AG04450 (cell line): ENCODE data around the gene ITFG1. TPM values are rescaled to one million over a fixed set of nuclear protein-coding genes. Genes with fewer than 3 reads are reported as not detected.

Experiments used
- CTCF ChIA-PET: fragments of 300-600, 350-600 bp; formaldehyde crosslinking; extraction: SDS; loops from one replicate; lab custom pipeline; 2022; ENCODE audit warnings: antibody characterized with exemption, inconsistent platforms; lab: Charles Lee
- POLR2A ChIA-PET: fragments of 350-600 bp; formaldehyde crosslinking; extraction: SDS; loops from one replicate; lab custom pipeline; 2021; ENCODE audit warnings: antibody characterized with exemption, inconsistent platforms; lab: Yijun Ruan, JAX
- DNase-seq: peaks from one replicate; pipeline ENCODE4 v3.0.0-alpha.2; 2011; ENCODE audit warnings: low read depth, low spot score
- H3K27ac ChIP-seq: one replicate; pipeline ENCODE4 v1.5.1; 2012; ENCODE audit warnings: low read depth, low read length, control low read depth
- H3K27me3 ChIP-seq: one replicate; pipeline ENCODE4 v1.6.0; 2012; ENCODE audit warnings: low read length; ENCODE audit not compliant: control insufficient read depth, insufficient read depth
- H3K4me3 ChIP-seq: 2 replicates; pipeline ENCODE4 v1.5.1; 2011; ENCODE audit warnings: mild to moderate bottlenecking, low read depth, low read length, control low read depth
- H3K9me3 ChIP-seq: 2 replicates; pipeline ENCODE4 v1.5.1; 2012; ENCODE audit warnings: low read length; ENCODE audit not compliant: control insufficient read depth, insufficient read depth
- CTCF ChIP-seq: IDR thresholded peaks from 2 replicates; pipeline ENCODE4 v1.5.1; 2011; ENCODE audit warnings: low read depth, low read length, control low read depth, inconsistent platforms
- polyA plus RNA-seq: library from polyadenylated mRNA; depleted of rRNA; stranded (reverse); fragments of >200 nt; gene quantifications from 2 replicates; pipeline ENCODE4 v1.2.3, GENCODE V29; 2011

Gene ITFG1
- polyA plus RNA-seq, 1 experiment, result 125 TPM

DNA sequence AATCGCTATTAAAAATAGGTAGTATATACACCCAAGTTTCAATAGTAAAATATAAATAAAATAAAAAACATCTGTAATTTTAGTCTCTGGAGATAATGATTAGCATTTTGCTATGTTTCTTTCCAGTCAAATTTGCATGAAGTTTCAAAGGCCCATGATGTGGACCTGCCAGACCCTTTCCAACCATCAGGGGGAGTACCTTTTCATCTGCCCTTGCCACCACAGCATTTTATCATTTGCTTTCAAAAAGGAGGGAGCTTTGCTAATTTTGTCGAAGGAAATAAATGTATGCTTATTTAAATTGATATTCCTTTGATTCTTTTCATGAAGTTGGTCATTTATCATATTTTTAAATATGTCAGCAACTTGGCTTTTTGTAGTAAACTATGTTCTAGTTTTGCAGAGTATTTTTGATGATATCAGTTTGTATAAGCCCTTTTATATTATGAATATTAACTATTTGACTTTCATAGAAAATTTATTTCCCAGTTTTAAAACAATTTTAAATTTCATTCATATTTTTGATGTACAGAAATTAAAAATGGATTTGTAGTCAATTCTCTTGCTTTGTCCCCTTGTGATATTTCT lies 201.9 kb downstream of the ITFG1 start:
- TF ChIP-seq CTCF, result peak; percentile 79
- DNase-seq, result peak; percentile 2
- H3K4me3 ChIP-seq, result no peak overlapping the region
- H3K27me3 ChIP-seq, result no peaks in the 10 kb centered on the region
- CTCF ChIA-PET, result interaction anchor here (0.6 to 1.0 kb wide), 11 partner anchors 8 to 906 kb away, joined by 3 to 5 read pairs (median 4); no protein-coding TSS in a partner anchor
- POLR2A ChIA-PET, result no interaction called here
- H3K9me3 ChIP-seq, result no peaks in the 10 kb centered on the region
- H3K27ac ChIP-seq, result no peak overlapping the region

DNA sequence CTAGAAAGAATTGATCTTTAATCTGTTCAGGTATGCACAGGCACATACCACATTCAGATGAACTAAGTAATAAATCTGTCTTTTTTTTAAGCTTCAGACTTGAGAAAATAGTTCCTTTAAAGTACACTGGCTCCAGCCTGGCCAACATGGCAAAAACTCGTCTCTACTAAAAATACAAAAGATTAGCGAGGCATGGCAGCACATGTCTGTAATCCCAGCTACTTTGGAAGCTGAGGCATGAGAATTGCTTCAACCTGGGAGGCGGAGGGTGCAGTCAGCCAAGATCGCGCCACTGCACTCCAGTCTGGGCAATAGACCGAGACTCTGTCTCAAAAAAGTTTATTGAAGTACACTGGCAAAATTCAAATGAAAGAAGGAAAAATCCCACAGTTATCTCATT lies 206.1 kb downstream of the ITFG1 start:
- Histone ChIP-seq H3K27ac (no peak overlapping the region), H3K9me3 (no peaks in the 10 kb centered on the region), H3K4me3 (no peak overlapping the region), H3K27me3 (no peaks in the 10 kb centered on the region)
- ChIA-PET POLR2A (no interaction called here), CTCF (no interaction called here)
- no peak for TF ChIP-seq CTCF
- no peak for DNase-seq

DNA sequence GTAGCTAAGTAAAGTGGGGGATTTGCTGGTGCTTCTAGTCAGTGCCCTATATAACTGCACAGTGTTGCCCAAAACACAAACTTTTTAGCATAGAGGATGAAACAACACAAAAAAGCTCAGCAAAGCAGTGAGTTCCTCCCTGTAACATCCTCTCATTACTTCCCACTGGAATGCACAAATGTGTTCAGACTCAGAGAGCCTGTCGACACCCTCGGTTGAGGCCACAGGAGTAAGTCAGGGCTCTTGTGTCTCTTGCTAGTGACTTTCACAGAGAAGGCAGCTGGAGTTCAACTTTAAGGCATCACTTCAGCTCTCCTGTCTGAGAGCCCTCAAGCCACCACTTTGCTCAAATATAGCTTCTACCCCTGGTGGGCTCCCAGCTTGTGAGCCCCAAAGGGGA lies 209.9 kb downstream of the ITFG1 start:
- POLR2A ChIA-PET, result no interaction called here
- CTCF ChIA-PET, result no interaction called here
- Histone ChIP-seq H3K4me3 (no peak overlapping the region), H3K27ac (no peak overlapping the region), H3K9me3 (no peaks in the 10 kb centered on the region), H3K27me3 (no peaks in the 10 kb centered on the region)
- no peak for DNase-seq
- no peak for TF ChIP-seq CTCF

DNA sequence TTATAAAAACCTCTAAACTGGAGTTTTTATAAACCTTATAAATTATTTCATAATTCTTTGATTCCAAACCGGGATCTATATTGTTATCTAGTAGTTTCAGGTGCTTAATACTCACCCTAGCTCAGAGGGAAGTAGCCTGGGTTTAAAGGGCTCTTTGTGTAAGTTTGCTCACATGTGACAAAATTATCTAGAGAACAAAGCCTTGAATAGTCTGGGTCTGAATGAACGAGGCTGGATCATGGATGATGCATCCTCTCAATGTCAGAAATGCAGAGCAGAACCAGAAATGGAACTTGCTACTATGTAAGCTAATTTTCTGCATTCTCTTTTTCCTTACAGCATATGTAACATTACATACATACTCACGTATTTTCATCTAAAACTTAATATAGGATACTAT lies 213.2 kb downstream of the ITFG1 start:
- no peak overlapping the region for H3K4me3 ChIP-seq
- POLR2A ChIA-PET, result no interaction called here
- no peaks in the 10 kb centered on the region for H3K27me3 ChIP-seq
- no peak for DNase-seq
- CTCF ChIA-PET, result no interaction called here
- H3K27ac ChIP-seq, result no peak overlapping the region
- no peak for TF ChIP-seq CTCF
- H3K9me3 ChIP-seq, result no peaks in the 10 kb centered on the region

DNA sequence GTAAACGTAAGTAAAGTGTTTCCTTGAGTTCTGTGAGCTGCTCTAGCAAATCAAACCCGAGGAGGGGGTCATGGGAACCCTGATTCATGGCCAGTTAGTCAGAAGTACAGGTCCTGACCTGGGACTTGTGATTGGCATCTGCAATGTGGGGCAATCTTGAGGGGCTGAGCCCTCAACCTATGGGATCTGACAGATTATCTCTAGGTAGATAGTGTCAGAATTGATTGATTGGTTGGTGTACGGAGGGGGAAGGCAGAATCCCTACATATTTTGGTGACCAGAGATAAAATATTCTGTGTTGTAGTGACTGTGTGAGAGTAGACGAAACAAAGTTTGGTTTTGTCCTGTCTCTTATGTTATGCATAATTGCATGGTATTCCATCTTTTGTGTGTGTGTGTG lies 216.7 kb downstream of the ITFG1 start:
- no peak for TF ChIP-seq CTCF
- H3K9me3 ChIP-seq, result no peaks in the 10 kb centered on the region
- no peak overlapping the region for H3K27ac ChIP-seq
- no peaks in the 10 kb centered on the region for H3K27me3 ChIP-seq
- POLR2A ChIA-PET, result no interaction called here
- H3K4me3 ChIP-seq, result no peak overlapping the region
- DNase-seq, result no peak
- CTCF ChIA-PET, result no interaction called here
